ENCODE results near the gene VAT1L.

The VAT1L gene

DNA sequence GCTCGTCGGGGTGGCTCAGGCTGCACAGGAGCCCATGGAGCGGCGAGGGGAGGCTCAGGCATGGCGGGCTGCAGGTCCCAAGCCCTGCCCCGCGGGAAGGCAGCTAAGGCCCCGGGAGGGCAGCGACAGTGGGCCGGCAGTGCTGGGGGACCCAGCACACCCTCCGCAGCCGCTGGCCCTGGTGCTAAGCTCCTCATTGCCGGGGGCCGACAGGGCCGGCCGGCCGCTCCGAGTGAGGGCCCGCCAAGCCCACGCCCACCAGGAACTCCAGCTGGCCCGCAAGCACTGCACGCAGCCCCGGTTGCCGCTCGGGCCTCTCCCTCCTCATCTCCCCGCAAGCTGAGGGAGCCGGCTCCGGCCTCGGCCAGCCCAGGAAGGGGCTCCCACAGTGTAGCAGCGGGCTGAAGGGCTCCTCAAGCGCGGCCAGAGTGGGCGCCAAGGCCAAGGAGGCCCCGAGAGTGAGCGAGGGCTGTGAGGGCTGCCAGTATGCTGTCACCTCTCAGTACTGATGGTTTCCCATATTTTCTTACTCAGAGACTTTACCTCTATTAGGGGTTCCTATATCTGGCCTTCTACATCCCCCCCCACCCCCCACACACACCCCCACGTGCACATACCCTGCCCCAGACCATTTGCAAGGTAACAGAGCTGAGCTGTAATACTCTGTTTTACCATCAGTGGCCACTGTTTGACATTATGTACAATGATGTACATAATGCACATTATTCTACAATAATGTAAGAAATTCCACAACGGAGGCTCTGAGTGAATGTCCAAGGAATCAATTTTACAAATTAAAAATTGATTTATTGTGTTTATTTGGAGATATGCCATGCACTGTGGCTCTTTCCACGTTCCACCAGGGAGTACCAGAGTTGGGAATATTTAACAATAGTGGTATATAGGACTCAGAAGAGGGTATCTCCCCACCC is 3.7 kb upstream of the VAT1L start:
- no peak for DNase-seq

DNA sequence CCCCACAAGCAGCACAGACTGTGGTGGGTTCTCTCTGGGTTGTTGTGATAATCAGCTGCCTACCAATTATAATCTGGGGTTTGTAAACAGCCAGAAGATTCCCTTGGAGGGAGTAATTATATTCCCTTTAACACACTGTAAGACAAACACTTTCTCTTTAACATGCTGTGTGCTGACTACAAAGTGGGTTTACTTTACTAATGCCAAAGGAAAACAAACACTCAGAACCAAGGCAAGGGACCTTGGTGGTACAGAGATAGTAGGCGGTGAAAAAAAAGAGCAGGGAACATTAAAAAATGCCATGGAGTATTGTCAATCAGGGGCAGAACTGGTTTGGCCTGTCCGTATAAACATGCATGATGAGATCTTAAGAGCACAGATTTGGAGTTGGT is 3.0 kb upstream of the VAT1L start:
- DNase-seq = no peak

DNA sequence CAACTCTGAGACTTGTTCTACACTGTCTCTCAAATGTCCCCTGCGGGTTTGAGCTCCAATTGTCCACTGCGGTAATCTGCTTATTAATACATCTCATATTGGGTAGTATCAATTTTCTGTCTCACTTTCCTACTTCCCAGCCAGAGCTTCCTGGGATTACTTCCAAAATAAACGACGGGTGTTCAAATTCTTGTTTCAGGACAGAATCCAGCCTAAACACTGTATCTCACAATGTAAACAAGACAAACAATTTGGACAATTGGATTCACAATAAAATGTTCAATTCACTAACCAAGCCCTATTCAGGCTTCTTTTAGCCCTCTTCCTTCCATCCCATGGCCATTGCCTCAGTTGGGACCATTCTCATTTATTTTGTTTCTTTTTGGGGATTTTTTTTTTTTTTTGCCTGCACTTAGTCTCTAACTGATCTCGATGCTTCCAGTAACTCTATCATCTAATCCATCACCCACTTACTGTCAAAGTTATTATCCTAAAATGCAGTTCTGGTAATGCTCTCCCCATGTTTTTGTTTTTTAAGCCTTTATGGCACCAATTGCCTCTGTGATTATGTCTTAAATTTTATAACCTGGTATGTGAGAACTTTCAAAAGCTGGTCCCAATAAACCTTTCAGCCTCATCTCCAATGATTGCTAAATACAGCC is 2.0 kb upstream of the VAT1L start:
- no peak for DNase-seq

DNA sequence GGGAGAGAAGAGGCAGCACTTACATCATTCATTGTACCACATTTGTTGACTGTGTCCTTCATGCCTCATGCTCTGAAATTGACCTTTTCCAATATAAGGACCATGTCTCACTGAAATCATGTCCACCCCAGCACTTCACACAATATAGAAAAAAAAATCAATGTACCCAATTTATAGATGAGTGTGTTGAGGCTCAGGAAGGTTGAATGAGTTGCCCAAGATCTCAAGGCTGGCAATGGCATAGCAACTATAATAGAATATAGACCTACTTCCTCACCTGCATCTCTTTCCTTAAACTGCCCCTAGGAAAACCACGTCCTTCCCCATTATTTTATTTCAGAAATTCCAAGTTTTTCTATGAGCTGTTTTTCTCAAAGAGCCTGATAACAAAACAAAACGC is 912 bp upstream of the VAT1L start:
- DNase-seq = no peak

DNA sequence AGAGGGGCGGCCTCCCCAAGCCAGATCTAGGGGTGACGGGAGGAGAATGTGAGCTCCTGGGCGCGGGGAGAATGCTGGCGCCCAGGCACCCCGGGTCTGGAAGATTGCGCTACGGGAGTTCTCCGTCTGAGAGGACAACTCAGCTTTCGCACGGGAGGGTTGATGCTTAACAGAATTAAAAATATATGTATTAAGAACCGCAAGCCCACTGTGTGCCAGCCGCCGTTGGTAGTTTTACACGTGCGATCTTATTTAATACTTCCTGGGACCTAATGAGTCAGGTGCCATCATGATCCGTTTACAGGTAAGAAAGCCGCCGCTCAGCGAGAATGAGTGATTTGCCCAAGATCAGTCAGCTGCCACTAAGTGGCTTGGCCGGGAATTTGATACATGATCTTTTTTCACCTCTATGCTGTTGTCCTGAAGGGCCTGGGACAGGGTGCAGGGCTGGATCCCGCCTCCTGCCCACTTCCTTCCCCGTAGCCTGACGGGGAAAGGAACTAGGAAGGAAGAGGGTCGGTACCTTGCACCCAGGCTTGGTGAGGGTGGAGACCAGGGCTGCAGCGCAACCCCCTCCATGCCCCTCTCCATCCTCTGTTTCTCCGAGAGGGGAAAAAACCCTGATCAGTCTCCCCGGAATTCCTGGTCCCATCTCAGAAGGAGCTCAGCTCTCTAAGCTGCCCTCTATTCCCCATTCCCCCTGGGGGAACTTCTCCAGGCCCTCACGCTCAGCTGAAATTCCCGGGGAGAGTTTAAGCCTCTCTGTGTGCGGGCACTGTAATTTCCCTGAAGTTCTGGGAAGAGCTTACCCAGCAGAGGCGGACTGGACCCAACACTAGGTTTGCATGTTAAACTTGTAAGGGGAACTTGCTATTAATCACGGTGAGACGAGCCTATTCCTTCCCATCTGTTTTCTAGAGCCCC is 983 bp downstream of the VAT1L start:
- DNase-seq = no peak

DNA sequence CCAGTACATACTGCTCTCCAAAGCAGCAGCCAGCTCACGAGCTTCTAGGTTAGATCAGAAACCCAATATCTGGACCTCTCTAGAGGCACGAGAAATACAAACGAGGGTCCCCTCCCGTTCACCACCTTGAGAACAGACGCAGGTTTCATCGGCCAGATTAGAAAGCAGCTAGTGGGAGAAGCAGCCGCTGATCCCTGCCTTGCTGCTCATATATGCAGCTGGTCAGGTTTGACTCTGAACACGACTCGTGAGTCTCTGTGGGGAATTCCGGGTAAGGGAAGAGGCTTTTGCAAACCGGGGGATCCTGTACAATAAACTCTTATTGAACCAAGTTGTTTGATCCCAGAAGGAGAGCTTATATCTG is 1.6 kb downstream of the VAT1L start:
- no peak for DNase-seq

DNA sequence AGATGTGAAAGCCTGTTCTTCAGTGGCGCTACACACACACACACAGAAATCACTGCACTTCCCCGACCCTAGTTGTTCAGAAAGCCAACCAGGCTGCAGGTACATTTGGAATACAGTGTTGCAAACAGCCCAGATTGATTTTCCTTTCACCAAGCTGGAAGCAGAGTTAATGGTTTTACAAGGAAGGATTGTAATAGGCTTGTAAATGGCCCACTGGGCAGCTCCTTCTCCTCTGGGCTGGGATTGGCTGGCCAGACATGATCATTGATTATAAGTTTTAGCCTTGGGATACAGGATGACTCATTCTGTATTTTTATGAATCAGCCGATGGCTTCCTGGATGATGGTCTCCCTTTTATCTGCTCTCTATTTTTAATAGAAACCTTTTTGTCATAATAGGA is 2.5 kb downstream of the VAT1L start:
- DNase-seq = no peak

DNA sequence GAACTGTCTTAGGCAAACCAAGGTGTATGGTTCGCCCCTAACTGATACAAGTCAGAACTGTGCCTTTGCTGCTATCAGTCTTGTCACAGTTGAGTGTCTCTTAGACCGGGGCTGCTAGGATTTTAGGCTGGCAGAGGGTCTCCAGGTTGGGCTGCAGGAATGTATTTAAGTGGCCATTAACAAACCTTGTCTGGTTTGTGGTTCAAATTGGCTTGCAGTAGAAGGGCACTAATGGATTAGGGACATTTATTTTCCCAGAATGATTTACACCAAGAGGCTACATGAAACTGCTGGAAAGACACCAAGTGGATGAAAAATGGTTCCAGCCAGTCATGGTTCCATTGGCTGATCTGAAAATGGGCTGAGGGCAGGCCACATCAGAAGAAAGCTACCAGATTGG is 5.1 kb downstream of the VAT1L start:
- no peak for DNase-seq

DNA sequence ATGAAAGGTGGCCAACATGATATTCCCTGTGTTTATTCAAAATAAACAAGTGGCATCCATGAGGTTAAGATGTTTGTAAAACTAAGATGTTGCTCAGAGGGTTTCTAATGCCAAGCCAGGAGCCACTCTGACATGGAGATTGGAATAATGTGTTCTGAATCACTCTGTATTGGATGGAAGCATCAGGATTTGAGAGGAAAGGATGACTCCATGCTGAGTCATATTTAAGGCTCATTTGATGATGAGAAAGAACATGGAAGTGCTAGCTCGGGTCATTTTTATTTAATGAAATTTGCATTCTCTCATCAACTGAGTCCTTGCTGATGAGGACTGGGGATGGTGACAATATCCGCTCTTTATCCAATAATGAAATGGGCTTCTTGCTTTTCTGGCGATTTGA is 6.2 kb downstream of the VAT1L start:
- no peak for DNase-seq

DNA sequence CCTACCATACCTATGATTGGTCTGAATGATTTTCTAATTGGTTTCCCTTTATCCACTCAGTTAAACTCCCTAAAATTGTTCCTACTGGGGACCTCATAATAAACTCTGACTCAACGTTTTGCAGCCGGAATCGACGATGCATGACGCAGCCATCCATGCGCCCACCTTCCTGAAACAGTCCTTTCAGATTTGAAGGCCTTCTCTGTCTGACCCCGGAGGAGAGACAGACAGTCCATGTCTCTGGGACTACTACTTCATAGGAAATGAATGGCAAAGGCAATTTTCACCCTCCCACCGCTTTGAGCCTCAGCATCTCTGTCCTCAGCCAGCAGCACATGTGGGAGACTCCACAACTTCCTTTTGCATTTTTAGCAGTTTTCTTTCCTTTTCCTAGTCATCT is 13.5 kb downstream of the VAT1L start:
- no peak for DNase-seq

DNA sequence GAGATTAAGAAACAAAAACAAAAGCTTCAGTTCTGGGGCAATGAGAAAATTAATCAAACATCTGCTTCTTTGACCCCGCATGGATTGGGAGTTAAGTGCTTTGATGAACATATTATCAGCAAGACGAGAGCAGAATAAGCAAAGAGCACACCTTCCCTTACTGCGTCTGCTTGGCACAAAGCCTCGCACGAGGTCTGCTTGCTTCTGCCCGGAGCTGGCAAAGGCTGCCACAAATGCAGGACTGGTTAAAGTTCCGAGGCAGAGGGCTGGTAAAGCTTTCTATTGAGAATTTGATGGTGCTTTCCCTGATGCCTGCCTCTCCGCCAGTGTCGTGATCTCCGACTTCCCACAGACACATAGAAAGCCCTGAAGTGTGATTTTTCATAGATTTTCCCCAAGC is 17.0 kb downstream of the VAT1L start:
- no peak for DNase-seq

DNA sequence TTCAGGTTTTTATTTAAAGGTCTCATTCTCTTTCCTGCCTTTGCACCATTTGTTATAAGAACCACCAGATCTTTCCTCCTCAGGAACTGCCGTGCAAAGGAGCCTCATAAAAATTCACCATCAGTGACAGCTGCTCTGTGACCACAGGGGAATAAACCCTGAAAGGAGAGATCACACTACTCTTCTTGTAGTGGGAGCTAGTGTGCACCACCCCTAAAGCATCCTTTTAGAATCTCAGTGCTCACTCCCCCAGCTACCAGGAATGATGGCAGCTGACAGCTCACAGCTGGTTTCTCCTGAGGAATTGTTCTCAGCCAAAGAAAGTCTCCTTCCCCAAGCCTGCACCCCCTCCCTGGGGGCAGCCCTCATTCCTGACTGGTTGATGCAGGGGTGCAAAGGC is 18.7 kb downstream of the VAT1L start:
- DNase-seq = no peak

DNA sequence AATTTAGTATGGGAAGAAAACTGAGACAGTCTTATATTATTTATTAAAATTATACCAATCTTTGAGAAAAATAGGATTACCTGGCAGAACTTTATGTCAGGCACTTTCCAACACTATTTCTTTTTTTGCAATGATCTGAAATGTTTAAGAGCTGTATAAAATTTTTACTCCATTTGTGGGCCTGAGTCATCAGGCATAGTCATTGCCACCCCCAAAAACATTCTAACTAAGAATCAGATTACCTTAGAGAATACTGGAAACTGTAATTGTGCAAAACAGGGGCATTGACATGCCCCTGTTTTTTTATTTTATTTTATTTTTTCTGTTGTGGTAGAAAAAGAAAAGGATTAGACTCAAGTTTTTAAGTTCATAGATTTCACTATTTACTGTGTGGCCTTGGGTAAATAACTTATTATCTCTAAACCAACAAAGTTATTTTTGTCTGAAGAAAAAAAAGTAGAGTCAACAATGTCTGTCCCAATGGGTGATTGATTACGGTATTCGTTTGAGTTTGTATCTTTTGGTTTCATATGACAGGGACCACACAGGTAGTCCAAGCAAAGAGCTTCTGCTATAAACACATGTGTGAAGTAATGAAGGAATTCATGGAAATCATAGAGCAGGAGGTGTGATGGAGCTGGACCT is 24.6 kb downstream of the VAT1L start:
- no peak for DNase-seq

DNA sequence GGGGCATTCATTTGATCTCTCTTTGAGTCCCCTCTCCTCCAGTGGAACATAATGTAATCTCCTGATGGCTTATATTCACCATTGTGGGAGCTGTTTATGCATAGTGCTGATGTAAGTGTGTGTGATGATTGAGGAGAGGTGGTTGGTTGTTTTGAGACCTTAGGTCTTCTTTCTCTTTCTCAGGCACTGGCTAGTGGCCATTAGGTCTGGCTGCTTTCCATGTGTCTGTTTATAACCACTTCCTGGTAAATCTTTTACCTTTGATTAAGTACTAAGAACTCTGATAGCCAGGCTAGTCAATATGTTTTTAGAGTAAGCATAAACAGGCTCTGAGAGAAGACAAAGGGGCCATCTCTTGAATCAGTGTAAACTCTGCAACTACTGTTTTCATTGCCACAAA is 27.9 kb downstream of the VAT1L start:
- DNase-seq = no peak

DNA sequence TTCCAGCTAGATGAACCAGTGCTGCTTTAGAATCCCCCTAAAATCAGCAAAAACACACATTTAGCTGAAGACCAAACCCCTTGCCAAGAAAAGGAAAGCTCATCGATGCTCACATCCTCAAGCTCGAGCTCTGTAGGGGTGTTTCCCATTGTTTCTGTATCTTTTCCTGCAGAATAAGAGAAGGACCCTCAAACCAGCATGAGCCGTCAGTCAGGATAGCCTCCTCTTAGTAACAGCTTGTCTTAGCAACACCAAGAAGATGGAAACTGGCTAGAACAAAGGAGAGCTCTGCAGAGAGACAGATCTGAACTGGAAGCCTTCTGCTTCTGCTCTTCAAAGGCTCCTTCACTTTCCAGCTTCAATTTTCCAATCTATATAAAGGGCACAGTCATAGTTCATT is 32.0 kb downstream of the VAT1L start:
- no peak for DNase-seq

DNA sequence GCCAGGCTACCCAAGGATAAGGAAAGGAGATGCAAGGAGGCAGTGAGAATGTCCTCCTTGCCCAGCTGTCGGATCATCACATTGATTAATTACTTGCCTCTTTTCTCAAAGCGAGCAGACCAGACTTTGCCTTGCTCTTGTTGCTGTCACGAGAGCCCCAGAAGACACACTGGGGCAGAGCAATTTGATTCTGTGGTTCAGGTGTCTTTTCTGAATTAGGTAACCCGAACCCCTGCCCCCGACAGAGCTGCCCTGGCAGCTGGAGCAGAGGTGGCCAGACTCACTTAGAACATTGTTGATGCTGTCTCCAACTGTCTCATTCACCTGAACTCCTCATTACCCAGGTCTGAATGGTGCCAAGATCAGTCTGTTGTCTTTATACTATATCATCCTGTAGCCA is 34.3 kb downstream of the VAT1L start:
- DNase-seq = no peak

DNA sequence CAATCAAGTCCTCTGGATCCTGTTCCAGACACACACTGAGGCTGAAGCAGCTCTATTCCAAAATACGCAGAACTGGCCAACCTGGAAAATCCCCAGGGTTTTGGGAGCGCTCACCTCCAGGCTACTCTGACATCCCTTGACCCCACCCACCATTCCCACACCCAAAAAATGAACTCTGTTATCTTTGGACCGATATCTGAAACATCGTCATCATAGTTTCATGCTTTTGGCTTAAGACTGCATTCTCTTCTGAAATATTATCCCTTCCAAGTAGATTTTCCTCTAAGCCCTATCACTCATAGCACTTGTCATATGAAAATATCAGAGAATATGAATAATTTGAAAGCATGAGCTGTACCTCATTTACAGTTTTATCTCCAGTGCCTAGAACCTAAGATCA is 34.7 kb downstream of the VAT1L start:
- DNase-seq = no peak

DNA sequence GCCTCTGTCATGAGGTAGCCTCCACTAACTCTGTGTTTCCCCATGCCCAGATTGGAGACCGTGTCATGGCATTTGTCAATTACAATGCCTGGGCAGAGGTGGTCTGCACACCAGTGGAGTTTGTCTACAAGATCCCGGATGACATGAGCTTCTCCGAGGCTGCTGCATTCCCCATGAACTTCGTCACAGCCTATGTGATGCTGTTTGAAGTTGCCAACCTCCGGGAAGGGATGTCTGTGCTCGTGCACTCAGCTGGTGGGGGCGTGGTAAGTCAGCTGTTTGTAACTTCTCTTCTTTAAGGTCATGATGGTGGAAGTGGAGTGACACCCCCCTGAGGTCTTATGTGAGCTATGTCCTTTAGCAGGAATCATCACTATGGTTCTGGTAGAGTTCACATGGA is 36.8 kb downstream of the VAT1L start:
- no peak for DNase-seq

DNA sequence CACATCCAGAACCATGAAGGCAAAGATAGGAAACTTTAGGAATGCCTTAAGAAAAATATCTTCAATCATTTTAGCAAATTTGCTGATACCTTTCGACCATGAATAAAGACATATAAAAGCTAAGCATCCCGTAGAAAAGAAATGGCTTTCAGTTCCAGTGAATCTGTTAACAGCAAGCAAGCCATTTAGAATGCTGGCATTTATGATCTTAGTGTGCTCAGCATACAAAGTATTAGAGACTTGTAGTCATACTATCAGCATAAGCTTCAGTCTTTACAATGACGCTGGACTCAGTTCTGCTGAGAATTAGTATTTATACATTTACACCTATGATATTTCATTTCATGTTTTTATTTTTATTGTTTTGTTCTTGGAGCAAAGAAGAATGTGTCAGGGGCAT is 38.7 kb downstream of the VAT1L start:
- DNase-seq = no peak

DNA sequence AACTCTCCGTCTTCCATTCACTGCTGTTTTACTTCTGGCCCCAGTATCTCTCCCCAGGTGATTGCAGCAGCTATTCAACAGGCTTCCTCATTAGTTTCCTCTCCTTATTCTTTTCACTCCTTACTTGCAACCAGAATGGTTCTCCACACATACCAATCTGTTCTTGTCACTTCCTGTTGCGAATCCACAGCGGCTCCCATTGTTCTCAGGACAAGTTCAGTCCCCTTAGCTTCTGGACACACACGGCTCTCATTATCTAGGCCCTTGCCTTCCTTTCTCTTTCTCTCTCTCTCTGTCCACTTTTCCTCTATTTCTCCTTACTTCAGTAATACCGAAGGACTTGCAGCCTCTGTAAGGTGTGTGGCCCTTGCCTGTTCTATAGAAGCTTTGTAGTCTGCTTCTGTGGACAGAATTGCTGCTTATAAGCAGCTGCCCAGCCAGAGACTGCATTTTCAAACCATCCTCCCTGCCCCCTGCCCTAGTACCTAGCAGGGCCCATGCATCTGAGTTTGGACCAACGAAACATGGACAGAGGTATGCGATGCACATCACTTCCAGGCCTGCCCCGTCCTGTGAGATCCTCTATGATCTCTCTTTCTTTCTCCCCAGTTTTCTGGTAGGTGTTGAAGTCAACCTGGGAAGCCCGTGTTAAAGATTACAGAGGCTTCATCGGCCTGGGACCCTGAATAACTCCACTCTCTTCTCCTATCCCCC is 45.7 kb downstream of the VAT1L start:
- DNase-seq = peak; percentile 3

DNA sequence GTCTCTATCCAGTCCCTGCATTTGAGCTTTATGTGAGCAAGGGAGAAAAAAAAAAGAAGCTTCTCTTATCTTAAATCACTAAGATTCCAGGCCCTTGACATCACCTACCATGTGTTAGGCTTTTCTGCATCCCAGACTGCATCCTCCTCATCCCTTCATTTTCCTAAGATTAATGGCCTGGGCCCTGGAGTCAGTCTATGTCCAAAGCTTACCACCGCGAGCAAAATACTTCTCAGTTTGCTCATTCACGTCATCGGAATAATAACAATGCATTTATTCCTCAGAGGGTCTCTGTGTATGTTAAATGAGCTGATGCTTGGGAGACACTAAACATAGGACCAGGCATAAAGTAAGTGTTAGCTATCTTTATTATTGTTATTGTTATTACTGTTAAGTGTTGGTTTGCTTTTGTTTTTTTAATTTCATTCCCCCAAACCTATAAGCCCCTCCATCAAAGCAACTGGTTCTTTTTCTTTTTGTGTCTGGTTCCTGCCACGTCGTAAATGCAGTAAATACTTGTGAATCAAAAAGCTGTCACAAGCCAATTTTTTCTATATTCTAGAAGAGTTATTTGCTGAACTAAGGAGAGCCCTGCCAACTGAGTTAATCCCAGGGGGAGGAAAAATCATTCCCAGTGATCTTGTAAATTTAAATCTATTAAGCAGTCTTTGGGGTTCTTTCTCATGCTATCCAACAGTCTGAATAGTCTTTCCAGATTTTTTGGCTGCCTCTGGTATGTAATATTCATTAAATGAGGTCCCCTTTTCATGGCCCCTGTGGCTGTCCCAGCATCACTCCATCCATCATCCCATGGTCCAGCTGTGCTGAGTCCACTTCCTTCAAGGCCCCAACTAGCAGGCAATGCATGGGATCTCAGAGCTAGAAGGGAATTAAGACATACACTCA is 46.5 kb downstream of the VAT1L start:
- DNase-seq = no peak
